Naive thymus-derived CD4-positive, alpha-beta T cell (primary cell): ENCODE results near the gene ACAA2. TPM values are rescaled to one million over a fixed set of nuclear protein-coding genes. Genes with fewer than 3 reads are reported as not detected.

ENCODE experiments used
- ATAC-seq: fragments of 150-1000 bp; cut with Tn5 transposase; 2 replicates; pipeline ENCODE4 v1.10.0; 2021; ENCODE audit warnings: mild to moderate bottlenecking, moderate library complexity
- CTCF ChIA-PET: fragments of 350-600 bp; sonication (Branson Sonifier 250); formaldehyde crosslinking; loops from one replicate; lab custom pipeline; 2021; ENCODE audit warnings: antibody characterized with exemption; lab: Charles Lee
- POLR2A ChIA-PET: fragments of 350-600 bp; sonication (Branson Sonifier 250); formaldehyde crosslinking; loops from one replicate; lab custom pipeline; 2021; ENCODE audit warnings: antibody characterized with exemption, inconsistent platforms; lab: Charles Lee
- DNase-seq, 9 donors: peaks; one replicate each; pipeline versions ENCODE4 v3.0.0 to v3.0.0-alpha.2; 2020 to 2022; ENCODE audit warnings: mixed read lengths in 1 of 9
- H3K27ac ChIP-seq: one replicate; pipeline ENCODE4 v1.7.0; 2013; ENCODE audit warnings: mild to moderate bottlenecking, low read depth, low read length, moderate library complexity
- H3K27me3 ChIP-seq, 2 donors: one replicate each; pipeline ENCODE4 v1.7.0; 2013; ENCODE audit warnings: low read length in 2 of 2, mild to moderate bottlenecking in 2 of 2, moderate library complexity in 2 of 2; ENCODE audit not compliant: control insufficient read depth in 2 of 2, insufficient read depth in 2 of 2
- H3K36me3 ChIP-seq, 3 experiments: 1 replicate in 2 of 3; 2 replicates in 1 of 3; pipeline ENCODE4 v1.7.0; 2013; ENCODE audit warnings: low read length in 3 of 3, mild to moderate bottlenecking in 3 of 3, moderate library complexity in 1 of 3; ENCODE audit not compliant: insufficient read depth in 3 of 3, control insufficient read depth in 2 of 3
- H3K4me1 ChIP-seq, 2 donors: one replicate each; pipeline ENCODE4 v1.7.0; 2013; ENCODE audit warnings: low read length in 2 of 2, mild to moderate bottlenecking in 2 of 2, moderate library complexity in 1 of 2; ENCODE audit not compliant: control insufficient read depth in 2 of 2, insufficient read depth in 2 of 2
- H3K4me3 ChIP-seq: 2 replicates; pipeline ENCODE4 v1.7.0; 2013; ENCODE audit warnings: mild to moderate bottlenecking, low read length
- H3K9me3 ChIP-seq, 3 experiments: 1 replicate in 2 of 3; 2 replicates in 1 of 3; pipeline ENCODE4 v1.7.0; 2013; ENCODE audit warnings: low read length in 3 of 3; ENCODE audit not compliant: control insufficient read depth in 2 of 3
- H3K27ac Mint-ChIP-seq, 9 donors: one replicate each; pipeline ENCODE4 v1.8.0; 2020 to 2022; ENCODE audit warnings: mixed read lengths in 9 of 9, mild to moderate bottlenecking in 8 of 9, moderate library complexity in 5 of 9, inconsistent platforms in 2 of 9
- H3K27me3 Mint-ChIP-seq, 5 donors: one replicate each; pipeline ENCODE4 v1.8.0; 2021 to 2022; ENCODE audit warnings: mixed read lengths in 5 of 5, mild to moderate bottlenecking in 1 of 5
- H3K36me3 Mint-ChIP-seq, 5 donors: one replicate each; pipeline ENCODE4 v1.8.0; 2020 to 2022; ENCODE audit warnings: mixed read lengths in 5 of 5, mild to moderate bottlenecking in 3 of 5, inconsistent platforms in 1 of 5
- H3K4me1 Mint-ChIP-seq, 7 donors: one replicate each; pipeline ENCODE4 v1.8.0; 2020 to 2022; ENCODE audit warnings: mixed read lengths in 7 of 7, mild to moderate bottlenecking in 3 of 7, inconsistent platforms in 1 of 7
- H3K4me3 Mint-ChIP-seq, 10 donors: one replicate each; pipeline ENCODE4 v1.8.0; 2020 to 2022; ENCODE audit warnings: mild to moderate bottlenecking in 10 of 10, mixed read lengths in 10 of 10, moderate library complexity in 6 of 10, inconsistent platforms in 2 of 10
- H3K9me3 Mint-ChIP-seq, 11 donors: one replicate each; pipeline ENCODE4 v1.8.0; 2020 to 2022; ENCODE audit warnings: mixed read lengths in 11 of 11, mild to moderate bottlenecking in 4 of 11, inconsistent platforms in 1 of 11, moderate library complexity in 1 of 11
- intact Hi-C, 2 donors: fragments of 100-400 bp; cut with micrococcal nuclease; formaldehyde crosslinking; loops; one replicate each; pipeline ENCODE4 v1.15.1; 2023
- polyA plus RNA-seq, 2 donors: library from polyadenylated mRNA; unstranded; fragments of 300-500 nt; fragmentation: Illumina TruSeq; gene quantifications; one replicate each; pipeline ENCODE4 v1.2.3, GENCODE V29; 2021
- total RNA-seq, 6 experiments: library from RNA in 5 of 6; stranded (reverse) in 5 of 6; gene quantifications; 1 replicate in 5 of 6; 2 replicates in 1 of 6; pipeline ENCODE4 v1.2.3 and lab custom pipeline; 2021 to 2026

The ACAA2 gene
- total and polyA plus RNA-seq, 7 experiments from 2014 or later = 15.4 to 94.7 (median 29.3) TPM

DNA sequence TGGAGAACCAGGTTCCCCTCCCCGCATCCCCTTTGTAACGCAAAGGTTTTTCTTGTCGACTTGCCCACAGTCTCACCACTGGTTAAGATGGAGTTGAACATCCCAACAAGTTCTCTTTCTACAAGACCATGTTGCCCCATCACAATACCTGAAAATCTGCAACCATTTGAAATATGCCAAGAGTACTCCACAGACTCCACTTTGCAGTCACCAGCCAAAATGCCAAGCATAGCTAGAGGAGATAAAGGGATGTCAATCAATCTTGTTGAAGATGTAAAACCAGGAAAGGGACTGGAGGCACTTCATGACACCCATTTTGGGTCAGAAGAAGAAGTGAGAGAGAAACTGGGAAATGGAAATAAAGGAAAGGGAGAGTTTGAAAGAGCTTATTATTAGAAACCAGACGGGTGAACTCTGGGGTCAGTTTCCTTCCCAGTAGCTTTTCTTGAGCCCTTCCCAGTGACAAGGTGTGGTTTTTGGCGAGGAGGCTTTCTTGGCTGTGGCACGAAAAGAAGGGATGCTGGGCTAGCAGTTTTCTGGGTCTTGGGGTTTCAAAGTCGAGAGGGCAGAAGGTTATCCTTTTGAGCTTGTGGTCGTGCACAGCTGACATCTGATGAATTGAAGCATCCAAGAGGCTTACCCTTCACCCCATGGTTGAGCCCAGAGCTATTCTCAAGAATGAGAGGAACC is 79.3 kb downstream of the ACAA2 start:
- no peak overlapping the region for H3K27ac Mint-ChIP-seq
- H3K9me3 Mint-ChIP-seq = no peaks in the 10 kb centered on the region
- no peaks in the 10 kb centered on the region for H3K9me3 ChIP-seq
- no peak for DNase-seq
- intact Hi-C loops = no loop called here
- CTCF ChIA-PET = no interaction called here
- peaks cover 0 to 29% (median under 1%) of the 10 kb centered on the region in 5 donors for H3K27me3 Mint-ChIP-seq
- no peak overlapping the region for H3K4me3 Mint-ChIP-seq
- H3K27me3 ChIP-seq = no peaks in the 10 kb centered on the region
- no peaks in the 10 kb centered on the region for H3K4me1 Mint-ChIP-seq
- POLR2A ChIA-PET = no interaction called here
- H3K27ac ChIP-seq = no peak overlapping the region
- no peak for ATAC-seq
- H3K36me3 ChIP-seq = no peaks in the 10 kb centered on the region
- H3K4me1 ChIP-seq = no peaks in the 10 kb centered on the region
- H3K36me3 Mint-ChIP-seq = no peaks in the 10 kb centered on the region
- H3K4me3 ChIP-seq = no peak overlapping the region

DNA sequence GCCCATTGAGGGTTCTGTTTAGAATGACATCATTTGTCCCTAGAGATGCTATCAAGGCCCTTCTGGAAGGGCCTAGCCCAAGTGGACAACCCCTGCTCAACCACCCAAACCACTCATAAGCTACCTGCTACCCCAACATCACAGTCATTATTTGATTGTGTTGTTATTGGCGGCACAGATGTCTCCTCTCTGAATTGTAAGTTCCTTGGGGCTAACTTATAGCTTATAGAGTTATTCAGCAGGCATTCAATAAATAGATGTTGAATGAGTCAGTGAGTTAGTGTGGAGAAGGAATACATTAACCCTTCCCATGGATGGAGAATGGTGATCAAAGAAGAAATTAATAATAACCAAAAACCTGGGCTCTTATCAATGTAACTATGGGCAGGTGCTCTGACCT is 80.0 kb downstream of the ACAA2 start:
- CTCF ChIA-PET = no interaction called here
- H3K4me3 Mint-ChIP-seq = no peak overlapping the region
- Histone ChIP-seq H3K27ac (no peak overlapping the region), H3K4me3 (no peak overlapping the region), H3K4me1 (no peaks in the 10 kb centered on the region), H3K9me3 (no peaks in the 10 kb centered on the region), H3K27me3 (no peaks in the 10 kb centered on the region), H3K36me3 (no peaks in the 10 kb centered on the region)
- intact Hi-C loops = no loop called here
- peaks cover 0 to 29% (median 0%) of the 10 kb centered on the region in 5 donors for H3K27me3 Mint-ChIP-seq
- DNase-seq = no peak
- no peak for ATAC-seq
- no peak overlapping the region for H3K27ac Mint-ChIP-seq
- no peaks in the 10 kb centered on the region for H3K9me3 Mint-ChIP-seq
- POLR2A ChIA-PET = no interaction called here
- H3K4me1 Mint-ChIP-seq = no peaks in the 10 kb centered on the region
- H3K36me3 Mint-ChIP-seq = no peaks in the 10 kb centered on the region
